Activated CD8-positive, alpha-beta memory T cell treated with anti-CD3 and anti-CD28 coated beads, Interleukin-2, amount 50 U/mL, for 24 hours (primary cell): ENCODE results near the gene DNAH8.

Source experiments
- DNase-seq: peaks from one replicate; pipeline ENCODE4 v3.0.0-alpha.2; 2020; ENCODE audit errors: extremely low read depth

DNAH8 gene, protein sequence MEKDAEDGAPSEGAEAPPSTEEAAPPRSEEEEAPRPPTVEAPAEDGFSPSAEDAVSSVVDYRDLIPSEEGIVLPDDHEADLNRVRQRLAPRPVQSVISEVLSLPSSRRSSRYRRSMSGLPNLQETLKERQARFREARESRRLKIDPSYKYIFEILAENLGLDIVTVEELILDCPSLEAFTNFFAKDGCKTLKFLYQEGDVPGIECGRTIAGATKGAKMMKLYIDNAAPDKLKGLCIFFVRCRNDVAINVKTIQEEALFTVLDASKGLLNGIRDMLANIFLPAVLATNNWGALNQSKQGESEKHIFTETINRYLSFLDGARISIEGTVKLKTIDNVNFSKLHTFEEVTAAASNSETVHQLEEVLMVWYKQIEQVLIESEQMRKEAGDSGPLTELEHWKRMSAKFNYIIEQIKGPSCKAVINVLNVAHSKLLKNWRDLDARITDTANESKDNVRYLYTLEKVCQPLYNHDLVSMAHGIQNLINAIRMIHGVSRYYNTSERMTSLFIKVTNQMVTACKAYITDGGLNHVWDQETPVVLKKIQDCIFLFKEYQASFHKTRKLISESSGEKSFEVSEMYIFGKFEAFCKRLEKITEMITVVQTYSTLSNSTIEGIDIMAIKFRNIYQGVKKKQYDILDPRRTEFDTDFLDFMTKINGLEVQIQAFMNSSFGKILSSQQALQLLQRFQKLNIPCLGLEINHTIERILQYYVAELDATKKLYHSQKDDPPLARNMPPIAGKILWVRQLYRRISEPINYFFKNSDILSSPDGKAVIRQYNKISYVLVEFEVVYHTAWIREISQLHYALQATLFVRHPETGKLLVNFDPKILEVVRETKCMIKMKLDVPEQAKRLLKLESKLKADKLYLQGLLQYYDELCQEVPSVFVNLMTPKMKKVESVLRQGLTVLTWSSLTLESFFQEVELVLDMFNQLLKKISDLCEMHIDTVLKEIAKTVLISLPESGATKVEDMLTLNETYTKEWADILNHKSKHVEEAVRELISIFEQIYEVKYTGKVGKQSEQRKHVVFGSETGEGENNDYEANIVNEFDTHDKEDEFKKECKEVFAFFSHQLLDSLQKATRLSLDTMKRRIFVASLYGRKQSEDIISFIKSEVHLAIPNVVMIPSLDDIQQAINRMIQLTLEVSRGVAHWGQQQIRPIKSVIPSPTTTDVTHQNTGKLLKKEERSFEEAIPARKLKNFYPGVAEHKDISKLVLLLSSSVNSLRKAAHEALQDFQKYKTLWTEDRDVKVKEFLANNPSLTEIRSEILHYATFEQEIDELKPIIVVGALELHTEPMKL (N-terminal part only)

DNA sequence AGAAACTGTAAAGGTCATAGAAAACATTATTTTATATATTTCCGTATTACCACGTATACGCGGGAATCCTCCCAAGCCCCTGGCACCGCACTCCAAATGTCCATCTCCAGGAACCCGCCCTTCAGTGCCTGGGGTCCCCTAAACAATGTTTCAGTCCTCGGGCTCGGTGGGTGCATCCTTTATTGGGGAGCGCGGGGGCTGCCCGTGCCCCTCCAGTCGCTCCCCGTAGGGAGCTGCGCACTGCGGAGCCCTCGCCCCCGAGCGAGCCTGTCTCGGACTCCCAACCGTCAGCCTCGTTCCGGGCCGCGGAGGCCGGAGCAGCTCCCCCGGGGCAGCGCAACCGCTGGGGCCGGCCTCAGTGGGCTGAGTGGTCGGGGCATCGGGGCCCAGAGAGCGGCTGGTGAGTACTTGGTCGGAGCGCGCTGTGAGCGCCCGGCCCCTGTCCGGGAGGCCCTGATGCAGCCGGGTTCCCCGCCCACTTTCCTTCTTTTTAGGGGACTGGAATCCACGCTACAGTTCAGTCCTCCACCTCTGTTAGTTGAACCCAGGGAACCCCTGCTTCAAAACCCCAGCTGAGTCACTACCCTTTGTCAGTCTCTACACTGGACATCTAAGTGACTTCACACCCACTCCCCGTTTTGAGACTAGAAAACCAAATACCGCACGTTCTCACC, at the start of gene DNAH8:
DNAH8 (plus strand) TSS at position 296 of the 674 bp plus-strand sequence. CDS start 7,499 bp downstream, outside the sequence.
- no peak for DNase-seq

DNA sequence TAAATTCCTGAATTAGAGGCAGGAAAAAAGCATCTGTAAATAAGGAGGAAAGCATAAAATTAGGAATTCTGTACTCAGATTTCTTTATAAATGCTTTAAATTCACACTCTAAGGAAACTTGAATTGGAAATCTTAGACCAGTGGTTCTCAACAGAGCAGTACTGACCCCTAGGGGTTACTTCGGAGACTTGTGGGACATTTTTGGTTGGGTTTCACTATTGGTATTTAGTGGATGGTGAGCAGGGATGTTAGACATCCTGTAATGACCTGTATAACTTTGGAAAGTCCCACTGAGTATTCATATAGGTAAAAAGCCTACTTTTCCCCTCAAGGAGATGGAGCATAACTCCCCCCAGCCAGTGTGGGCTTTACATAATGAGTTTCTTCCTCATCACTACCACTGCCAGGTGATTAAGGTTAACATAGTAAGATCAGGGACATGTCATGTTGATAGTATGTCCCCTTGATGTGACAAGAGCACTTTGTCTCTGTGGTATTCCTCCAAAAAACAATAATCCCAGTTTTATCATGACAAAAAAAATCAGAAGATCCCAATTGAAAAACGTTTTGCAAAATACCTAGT, 43.1 kb upstream of the DNAH8 start:
- DNase-seq = no peak

DNA sequence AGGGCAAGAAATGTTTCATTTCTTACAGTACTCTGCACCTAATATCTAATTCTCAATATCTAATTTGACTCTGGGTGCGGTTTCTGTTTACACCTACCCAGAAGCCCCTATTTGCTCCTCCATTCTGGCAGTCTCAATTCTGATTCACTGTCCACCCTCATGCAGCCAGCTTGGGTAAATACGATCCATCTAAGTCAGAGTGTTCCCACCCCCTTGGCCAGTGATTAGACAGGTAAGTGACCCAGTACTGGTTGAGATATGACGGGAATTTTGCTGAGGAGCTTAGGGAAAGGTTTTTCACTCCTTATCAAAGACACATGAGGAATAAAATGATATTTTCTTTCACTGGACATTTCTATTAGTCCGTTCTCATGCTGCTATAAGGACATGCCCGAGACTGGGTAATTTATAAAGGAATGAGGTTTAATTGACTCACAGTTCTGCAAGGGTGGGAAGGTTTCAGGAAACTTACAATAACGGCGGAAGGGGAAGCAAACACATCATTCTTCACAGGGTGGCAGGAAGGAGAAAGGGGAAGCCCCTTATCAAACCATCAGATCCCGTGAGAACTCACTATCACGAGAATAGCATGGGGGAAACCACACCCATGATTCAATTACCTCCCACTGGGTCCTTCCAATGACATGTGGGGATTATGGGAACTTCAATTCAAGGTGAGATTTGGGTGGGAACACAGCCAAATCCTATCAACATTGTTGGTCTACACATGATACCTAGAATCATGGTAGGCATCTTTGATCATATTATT, 41.5 kb upstream of the DNAH8 start:
- DNase-seq = no peak

DNA sequence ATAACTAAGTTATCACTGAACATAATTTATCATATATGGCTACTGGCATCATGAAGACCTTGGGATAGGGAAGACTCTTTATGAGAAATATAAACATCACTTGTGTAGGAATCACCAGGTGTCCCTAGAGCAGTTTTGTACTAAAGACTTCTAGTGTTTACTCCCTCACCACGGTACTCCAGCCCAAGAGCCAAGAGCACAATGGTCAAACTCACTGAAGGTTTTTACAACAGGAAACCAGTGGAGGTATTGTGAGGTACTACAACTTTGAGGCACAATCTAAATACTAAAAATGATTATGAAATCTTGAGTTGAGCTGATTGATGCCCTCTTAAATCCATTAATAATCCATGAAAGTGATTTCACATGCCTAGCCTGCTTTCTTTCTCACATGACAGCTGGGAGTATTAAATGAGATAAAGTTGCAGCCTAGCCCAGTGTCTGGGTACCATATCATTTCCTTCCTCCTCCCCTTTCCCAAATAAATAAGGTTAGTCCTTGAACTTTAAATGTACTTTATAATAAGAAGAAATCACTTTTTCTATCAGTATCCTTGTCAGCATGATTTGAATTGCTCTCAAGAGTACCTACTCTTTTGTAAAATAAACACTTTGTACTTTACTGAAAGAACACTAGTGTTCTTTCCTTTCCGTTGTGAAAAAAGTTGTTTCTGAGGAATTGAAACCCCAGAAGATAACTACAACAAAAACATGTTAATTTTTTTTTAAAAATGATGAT, 38.7 kb upstream of the DNAH8 start:
- DNase-seq = no peak

DNA sequence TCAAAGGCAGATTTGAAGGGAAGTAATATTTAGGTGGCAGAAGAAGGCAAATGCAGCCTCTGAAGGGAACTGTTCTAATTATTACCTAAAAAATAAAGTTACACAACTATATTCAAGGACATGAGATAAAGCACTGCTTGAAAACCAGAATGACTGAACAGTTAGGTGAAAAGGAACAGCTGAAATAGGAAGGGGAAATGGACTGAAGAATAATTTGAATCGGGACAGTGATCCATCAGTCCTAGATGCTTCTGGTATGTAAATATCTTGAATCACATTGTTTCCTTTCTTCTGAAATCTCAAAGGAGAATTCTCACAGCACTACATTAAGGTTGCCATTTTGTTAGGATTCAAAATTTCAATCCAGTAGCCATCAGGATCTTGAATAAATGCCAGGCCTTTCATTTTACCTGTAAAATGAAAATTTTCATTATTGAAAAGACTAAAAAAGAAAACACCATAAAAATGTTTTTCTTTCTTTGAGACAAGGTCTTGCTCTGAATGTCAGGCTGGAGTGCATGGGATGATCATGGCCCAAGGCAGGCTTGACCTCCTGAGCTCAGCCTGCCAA, 38.1 kb upstream of the DNAH8 start:
- DNase-seq = no peak

DNA sequence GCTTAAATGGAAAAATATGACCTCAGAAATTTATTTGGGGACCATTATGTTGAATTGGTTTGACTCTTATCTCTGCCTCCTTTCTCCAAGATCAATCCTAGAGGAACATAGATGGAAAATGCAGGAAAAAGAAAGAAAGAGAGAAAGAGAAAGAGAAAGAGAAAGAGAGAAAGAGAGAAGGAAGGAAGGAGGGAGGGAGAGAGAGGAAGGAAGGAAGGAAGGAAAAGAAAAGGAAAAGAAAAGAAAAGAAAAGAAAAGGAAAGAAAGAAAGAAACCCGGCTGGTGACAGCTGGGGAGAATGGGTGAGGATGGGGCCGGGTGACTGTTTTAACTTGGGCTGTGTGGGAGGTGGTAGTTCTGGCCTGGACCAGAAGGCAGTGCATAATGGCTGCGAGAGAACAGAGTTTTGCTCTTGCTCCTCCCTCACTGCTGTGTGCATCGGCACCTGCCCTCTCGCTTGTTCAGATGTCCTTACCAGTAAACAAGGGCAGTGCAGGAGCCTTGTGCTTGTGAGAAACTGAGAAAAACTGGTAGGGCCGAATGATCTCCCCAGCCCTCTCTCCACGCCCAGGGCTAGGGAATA, 36.8 kb upstream of the DNAH8 start:
- DNase-seq = no peak

DNA sequence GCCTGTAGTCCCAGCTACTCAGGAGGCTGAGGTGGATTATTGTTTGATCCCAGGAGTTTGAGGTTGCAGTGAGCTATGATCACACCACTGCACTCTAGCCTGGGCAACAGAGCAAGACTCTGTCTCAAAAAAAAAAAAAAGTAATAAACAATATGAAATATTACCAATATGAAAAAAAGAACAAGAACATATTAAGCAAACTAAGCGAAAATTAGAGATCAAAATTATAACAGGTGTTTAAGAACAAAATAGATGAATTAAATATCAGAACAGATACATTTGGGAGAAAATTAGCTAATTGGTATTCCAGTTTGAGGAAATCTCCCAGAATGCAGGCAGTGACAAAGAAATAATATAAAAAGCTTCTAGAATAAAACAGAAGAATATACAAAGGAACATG, 35.4 kb upstream of the DNAH8 start:
- no peak for DNase-seq

DNA sequence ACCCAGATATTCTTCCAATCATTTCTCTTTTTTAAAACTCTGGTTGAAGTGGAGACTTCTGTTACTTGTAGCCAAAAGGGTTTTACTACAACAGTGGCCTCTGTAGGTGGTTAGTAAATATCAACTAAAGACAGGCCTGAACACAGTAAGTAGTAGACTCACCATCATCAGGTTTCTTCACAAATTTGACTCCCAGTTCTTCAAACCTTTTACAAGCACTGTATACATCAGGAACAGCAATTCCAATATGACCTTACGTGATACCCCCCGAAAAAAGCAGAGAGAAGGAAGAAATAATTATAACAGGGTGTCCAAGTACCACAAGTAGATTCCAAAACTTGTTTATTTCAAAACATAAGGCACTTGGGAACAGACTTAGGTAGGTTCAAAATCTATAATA, 33.3 kb upstream of the DNAH8 start:
- DNase-seq = no peak

DNA sequence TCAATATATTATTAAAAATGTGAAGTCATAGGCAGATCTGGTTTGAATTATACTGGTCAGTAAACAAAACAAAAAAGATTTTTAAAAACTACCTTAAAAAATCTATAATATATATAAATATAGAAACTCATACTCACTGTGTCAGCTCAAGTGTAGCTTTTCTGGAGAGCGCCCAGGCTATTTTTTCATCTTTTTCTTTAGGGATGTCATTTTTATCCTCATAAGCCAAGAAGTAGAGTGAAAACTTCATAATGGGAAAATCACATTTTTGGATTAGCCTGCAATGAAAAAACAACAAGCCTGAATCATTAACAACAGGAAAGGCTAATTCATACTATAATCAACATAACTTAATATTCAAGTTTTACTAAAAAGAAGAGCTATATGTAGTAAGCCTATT, 30.9 kb upstream of the DNAH8 start:
- no peak for DNase-seq

DNA sequence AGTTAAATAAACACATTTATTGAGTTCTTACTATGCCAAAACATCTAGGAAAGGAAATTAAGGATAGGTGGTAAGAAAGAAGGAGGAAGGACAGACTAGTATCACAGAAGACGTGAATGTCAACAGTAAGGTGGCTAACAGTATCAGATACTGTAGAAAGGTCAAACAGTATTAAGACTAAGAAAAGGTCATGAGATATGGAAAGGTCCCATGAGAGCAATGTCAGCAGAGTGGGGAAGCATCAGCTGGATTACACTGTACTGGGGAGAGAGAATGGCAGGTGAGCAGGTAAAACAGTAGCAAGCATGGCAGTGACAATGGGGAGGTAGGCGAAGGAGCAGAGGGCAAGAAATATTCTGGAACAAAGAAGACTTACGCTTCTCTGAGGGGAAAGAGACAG, 30.2 kb upstream of the DNAH8 start:
- DNase-seq = no peak

DNA sequence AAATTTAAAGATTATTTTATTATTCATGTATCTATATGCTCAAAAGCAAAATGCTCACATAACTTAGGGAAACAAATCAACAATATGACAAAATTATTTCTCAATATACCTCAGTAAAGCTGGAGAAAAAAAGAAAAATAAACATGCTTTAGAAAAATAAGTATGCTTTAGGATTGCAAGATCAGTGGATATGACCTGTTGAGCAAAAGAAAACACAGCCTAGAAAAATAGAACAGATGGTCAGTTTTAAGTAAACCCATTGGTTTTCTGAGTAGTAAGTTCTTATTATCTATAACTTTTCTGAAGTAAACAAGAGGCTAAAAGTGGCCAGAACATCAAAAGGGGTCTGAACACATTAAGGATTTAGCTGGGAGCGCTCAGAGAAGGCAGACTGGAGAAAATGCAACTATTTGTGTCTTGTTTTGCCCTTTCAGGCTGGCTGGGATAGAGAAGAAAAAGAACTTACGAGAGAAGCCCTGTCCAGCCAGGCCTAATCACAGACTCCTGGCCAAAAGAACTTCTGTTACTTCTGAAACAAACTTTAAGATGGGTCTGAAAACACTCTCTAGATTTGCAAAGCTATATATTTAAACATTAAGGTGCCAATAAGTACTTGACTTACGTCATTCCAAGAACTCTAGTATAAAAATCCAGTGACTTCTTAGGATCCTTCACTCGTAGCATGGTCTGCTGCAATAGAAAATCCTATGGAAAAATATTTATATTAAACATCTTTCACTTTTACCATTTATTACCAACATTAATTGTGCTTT, 28.7 kb upstream of the DNAH8 start:
- no peak for DNase-seq

DNA sequence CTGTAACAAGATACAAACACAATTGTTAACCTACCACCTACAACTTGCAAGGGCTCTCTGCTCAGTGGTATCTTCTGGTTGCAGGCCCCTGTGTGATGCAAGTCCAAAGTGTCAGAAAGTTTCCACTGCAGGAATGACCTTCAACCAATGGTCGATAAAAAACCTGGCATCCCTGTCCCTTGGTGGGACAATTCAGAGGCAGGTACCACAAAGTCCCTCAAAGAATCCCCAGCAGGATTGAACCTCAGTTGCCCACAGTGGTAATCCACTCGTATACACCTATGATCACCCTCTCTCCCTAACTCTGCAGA, 28.1 kb upstream of the DNAH8 start:
- DNase-seq = no peak

DNA sequence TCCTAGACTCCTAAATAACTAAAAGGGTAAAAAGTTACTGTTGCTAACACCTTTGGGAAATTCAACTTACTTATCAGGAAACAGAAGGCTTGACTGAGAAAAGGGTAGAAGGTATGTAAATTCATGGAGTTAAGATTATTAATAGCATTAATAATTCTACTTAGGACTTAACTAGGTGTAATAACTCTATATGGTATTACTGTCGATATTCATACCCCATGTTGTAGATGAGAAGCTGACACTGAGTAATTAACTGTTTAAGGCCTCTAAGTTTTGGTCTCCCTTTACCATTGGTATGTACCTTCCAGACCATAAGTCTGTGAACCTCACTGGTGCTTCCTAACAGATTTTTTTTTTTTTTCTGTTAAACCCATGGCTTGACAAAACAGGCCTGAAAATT, 27.6 kb upstream of the DNAH8 start:
- DNase-seq = no peak

DNA sequence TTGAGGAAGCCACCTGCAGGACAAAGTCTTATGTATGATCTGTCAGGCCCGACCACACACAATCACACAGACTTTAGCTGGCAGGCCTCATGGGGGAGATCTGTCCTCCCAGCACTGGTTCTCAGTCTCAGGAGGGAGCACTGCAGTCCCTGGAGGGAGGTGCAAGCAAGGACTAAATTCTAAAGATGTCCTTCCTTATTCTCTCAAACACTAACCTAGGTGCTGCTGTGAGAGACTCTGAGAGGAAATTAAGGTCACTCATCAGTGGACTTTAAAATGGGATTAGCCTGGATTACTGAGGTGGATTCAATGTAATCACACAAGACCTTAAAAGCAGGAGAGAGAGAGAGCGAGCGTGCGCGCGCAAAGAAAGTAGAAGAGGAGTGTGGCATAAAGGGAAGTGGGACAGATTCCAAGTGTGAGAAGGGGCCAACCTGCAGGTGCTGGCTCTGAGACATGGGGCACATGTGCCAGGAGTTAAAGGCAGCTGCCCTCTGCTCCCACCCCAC, 26.5 kb upstream of the DNAH8 start:
- DNase-seq = no peak

DNA sequence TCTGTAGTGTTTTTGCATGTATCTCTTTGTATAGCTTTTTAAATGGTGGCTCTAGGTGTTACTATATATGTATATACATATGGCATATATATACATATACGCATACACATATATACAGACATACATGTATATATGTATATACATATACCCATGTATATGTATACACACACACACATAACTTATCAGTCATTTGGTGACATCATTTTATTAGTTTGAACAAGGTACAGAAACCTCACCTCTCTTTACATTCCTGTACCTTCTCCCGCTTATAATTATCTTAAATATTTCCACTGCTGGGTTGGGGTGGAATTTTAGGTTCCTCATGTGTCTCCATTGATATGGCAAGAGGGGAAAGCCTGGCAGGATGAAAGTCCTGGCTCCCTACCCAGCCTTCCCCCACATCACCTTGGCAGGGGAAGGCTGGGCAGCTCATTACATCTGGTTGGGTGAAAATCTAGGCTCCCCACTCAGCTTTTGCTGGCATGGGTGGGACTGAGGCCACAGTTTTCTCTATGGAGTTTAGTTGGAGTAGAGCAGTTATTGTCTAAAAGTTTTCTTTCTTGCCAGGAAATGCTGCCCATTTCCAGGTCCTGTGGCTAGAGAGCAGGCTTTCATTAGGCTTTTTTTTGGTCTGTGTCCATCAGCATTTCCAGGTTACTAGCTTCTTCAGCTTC, 19.7 kb upstream of the DNAH8 start:
- DNase-seq = no peak

DNA sequence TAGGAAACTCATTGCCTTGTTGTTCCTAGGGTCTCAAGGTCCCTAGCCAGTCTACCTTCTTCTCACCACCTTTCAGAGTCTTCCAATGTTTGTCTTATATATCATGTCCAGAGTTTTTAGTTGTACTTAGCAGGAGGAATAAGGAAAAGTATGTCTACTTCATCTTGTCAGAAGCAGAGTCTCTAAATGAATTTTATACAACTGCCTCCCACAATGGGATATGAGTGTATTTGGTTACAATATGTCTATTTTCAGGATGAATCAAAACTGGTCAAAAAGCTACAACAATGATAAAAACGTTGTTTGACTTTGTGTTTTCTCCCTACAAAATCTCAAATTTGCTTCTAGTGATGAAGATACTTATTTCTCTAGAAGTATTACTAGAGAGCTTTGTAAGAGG, 19.2 kb upstream of the DNAH8 start:
- DNase-seq = no peak

DNA sequence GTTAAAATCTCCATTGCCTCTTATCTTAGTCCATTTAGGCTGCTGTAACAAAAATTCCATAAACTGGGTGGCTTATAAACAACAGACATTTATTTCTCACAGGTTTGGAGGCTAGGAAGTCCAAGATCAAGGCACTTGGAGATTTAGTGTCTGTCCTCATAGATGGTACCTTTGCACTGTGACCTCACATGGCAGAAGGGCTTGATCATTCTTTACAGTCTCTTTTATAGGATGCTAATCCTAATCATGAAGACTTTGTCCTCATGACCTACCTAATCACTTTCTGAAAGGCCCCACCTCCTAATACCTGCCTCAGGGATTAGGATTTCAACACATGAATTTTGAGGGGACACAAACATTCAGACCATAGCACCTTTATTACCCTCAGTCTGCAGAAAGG, 18.8 kb upstream of the DNAH8 start:
- no peak for DNase-seq

DNA sequence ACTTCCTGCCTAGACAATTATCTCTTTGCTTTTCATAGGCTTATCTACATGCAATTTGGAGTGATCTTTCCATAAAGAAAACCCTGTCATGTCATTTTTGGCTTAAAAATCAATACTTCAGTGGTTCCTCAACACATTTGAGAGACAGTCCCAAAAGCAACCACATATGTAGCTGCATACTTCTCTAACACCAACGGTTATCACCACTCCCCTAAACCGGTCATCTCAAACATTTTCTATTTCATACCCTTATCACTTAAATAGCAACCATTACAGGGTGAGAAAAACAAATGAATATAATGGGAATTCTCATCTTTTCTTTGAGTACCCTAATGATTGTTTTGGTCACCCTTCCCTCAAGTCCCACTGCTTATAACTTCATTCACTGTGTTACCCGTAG, 17.3 kb upstream of the DNAH8 start:
- no peak for DNase-seq
